ENCODE results near the gene SLC25A21.
"Not testable (repeated sequence)": the region's sequence is repeated elsewhere in the genome, so short reads cannot be mapped to it uniquely, and the experiment has no call there.

Gene SLC25A21

GRCh38 chr14:36718216-36718615 is 454.2 kb downstream of the SLC25A21 start:
- no peak for DNase-seq

DNA sequence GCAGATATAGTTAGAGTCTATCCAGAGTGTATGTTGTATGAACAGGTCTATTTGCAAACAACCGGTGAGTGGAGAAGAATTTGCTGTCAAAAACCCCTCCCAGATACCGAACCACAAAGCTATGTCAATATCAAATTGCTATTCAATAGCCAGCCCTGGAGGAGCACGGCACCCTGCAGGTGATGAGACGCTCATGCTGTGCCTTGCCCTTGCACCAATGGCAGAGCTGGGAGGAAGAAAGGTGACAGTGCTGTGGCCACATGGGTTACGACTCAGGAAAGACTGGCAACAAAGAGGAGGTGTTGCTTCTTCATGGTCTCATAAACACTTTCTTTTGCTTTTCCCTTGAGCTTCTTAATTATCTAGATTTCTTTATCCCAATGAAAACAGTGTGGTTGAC is 455.0 kb downstream of the SLC25A21 start:
- DNase-seq = no peak

DNA sequence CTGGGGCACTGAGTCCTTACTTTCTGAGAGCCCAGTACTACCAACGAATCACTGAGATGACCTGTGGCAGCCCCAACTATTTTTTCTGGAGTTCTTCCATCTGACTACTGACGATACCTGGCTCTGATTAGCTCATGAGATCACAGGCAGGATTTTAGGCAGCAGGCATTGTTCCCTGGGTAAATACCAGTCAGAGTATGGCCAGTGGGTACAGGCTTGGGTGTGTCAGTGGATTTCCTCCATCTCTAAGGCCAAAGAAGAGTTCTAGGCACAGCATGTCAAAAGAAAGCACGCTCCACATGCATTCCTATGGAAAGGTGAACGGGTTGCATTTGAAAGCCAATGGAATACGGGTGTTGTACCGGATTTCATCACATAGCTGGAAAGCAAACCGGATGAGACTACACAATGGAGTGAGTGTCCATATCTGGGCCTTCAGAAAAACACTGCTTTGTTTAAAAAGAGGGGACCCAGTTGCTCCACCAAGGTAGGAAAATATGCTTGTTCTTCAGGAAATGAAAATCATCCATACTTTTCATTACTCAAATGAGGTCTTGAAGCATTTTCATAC is 455.7 kb downstream of the SLC25A21 start:
- no peak for DNase-seq

- no peak for DNase-seq
Observed at GRCh38 chr14:36713960-36714703, 458.3 kb downstream of the SLC25A21 start.

GRCh38 chr14:36707570-36707969 is 464.8 kb downstream of the SLC25A21 start:
- DNase-seq = no peak

DNA sequence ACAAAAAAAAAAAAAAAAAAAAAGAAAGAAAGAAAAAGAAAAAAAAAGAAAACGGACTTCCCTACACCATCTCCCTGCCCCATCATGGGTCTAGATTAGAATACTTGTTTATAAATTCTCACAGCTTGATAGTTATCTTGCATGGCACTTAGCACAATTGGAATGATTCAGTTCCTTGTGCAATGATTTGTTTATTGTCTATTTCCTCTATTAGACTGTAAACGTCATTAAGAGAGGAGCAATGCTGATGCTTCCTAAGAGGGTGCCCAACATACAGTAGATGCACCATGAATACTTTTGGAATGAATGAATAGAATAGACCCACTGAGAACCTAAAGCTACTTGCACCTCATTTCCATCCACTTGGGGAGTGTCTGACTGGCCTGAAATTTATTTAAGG is 469.9 kb downstream of the SLC25A21 start:
- no peak for DNase-seq

DNA sequence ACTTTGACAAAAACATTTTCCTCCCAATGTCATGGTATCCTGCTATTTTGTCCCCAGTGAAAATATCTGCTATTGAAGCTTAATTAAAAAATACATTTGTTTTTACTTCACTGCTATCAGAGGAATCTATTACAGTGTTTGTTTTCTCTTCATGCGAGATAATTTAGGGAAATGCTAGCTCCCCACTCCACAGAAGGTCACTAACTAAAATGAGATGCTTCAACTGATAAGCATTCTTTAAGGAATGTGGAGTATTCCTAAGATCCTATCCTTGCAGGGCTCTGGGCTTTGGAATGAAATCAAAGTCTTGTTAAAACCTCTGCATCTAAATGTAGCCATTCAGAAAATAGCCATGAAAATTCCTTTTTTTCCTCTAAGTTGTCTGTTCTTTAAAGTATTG is 471.3 kb downstream of the SLC25A21 start:
- DNase-seq = no peak

GRCh38 chr14:36700651-36701050 is 471.8 kb downstream of the SLC25A21 start:
- no peak for DNase-seq

DNA sequence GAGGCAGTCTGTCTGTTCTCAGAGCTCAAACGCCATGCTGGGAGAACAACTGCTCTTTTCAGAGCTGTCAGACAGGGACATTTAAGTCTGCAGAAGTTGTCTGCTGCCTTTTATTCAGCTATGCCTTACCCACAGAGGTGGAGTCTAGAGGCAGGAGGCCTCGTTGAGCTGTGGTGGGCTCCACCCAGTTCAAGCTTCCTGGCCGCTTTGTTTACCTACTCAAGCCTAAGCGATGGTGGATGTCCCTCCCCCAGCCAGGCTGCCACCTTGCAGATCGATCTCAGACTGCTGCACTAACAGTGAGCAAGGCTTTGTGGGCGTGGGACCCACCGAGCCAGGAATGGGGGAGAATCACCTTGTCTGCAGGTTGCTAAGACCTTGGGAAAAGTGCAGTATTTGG is 473.0 kb downstream of the SLC25A21 start:
- not testable (repeated sequence) for DNase-seq

- no peak for DNase-seq
Observed at GRCh38 chr14:36690311-36691040, 481.9 kb downstream of the SLC25A21 start.

DNA sequence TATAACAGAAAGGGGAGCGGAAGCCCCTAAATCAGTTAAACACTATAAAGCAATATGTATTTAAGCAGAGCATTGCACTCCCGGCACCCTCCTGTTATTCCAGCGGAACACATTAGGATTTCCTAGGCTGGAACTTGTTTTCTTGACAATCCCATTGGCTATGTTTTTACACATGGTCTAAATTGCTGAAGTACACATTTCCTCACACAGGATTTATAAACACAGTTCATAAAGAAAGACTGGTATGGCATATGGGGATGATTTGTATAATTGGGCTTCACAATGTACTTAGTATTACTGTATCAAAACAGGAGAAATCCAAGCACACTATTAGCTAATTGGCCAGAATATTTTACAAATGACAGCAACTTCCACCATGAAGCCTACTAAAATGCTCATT is 487.5 kb downstream of the SLC25A21 start:
- DNase-seq = no peak

- DNase-seq = no peak
Observed at GRCh38 chr14:36683083-36683724, 489.2 kb downstream of the SLC25A21 start.

DNA sequence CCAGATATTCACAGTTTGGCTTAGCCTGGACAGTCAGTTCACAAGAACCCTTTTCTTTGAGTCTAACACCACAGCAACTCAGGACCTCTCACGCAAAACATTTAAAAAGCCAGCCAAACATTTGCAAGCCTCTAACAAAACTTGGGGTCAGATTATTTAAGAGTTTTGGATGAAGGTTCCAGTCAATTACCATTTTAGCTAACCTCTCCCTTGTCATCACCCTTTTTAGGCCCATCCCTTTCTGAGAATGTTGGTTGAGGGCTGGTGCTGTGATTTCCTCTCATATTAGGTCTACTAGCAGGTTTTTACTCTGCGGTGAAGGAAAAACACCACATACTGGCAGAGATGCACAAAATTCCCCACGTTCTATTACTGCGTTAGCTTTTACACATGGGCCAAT is 490.1 kb downstream of the SLC25A21 start:
- no peak for DNase-seq

GRCh38 chr14:36676236-36676635 is 496.2 kb downstream of the SLC25A21 start:
- no peak for DNase-seq

- DNase-seq = no peak
Observed at GRCh38 chr14:36675581-36675980, 496.8 kb downstream of the SLC25A21 start.

DNA sequence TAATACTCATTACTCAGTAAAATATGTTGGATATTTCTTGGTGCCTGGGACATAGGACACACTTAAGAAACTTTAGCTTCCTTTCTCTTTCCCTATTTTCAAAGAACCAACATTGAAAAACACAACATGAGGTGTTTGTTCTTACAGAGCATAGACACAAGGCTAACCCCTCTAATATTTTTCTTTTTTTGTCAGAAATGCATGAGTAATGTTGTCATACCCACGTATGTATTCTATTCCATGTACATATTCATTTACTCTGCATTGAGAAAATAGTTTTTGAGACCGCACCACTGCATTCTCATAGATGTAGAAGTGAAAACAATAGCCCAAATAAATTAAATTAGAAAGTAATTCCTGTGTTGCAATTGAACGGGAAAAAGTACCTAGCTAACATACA is 497.7 kb downstream of the SLC25A21 start:
- no peak for DNase-seq

GRCh38 chr14:36672095-36672494 is 500.3 kb downstream of the SLC25A21 start:
- no peak for DNase-seq

DNA sequence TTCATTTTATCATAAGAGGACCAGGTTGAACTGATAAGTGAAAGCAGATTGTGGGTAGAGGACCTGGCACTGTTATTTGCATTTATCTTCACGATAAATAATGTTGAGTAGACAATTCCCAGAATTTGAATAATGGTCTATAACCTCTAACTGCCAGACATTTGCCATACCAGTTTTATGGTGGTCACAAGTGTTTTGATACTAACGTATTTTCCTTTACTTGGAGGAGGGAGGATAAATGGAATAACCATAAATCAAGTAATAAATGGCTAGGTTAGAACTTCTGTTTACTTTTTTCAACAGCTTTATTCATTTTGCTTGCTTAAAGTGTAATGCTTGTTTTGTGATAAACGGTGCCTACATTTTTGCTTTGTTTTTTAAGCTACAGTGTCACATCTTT is 501.3 kb downstream of the SLC25A21 start:
- DNase-seq = no peak

DNA sequence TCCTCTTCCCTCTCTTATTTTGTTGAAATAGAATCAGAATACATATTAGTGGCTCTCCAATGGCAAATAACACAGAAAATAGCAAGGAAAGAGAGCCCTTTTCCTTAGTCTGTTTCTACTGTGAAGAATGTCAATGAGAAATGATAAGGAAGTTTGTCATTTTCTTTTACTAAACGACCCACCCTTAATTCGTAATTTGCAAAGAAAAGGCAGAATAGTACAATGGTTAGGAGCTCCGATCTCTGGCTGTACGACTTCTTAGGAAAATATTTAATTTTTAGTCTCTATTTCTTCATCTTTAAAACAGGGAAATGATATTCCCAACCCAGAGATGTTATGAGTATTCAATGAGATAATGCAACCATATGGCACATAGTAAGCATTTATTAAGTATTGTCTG is 504.7 kb downstream of the SLC25A21 start:
- DNase-seq = no peak

DNA sequence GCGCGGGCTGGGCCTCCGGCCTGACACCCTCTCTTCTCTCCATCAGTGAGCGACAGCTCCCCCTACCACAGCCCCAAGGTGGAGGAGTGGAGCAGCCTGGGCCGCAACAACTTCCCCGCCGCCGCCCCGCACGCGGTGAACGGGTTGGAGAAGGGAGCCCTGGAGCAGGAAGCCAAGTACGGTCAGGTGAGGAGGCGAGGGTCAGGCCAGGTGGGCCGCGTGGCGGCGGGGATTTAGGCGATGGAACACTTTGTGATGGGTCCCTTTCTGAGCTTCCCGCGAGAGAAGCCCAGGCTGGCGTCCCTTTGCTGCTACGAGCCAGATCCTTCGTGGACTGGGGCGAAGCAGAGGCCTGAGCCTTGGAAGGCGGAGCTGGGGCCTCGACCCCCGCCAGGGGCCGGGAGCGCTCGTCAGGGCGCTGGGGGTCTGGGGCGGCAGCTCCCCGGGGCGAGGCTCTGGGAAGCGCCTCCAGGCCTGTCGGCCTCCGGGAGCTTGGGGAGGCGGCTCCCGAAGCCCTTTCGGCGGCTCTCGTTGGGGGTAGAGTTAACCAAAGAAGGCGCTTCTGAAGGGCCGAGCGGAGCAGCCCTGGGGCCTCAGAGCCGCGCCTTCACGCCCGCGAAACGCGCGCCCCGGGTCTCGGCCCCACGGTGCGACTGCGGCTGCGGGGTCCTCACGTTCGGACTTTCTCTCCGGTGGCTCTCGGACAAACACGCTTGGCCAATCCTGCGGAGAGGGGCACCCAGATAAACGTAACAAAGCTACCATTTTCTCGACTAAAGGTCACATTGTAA is 505.8 kb downstream of the SLC25A21 start:
- no peak for DNase-seq

DNA sequence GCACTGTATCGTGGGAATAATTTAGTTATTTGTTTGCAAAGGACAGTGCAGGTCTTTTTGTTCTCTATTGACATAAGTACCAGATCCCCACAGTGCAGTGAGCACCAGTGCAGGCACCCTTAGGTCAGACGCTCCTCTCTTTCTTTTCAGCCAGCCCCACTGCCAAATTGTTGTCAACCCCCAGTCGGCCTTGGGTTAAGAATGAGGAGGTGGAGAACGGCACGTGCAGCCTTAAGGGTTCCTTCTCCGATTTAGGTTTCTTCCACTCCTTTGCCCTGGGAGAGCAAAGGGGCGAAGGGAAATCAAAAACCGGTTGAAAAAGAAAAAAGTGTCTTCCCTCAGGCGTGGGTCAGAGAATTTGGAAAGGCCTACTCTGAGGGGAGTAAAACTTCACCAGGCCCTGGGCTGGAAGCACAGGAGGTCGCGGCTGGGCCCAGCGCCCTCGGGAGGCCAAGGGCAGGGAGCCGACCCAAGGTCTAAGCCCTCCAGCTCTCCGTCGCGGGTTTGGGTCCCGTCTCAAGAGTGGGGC is 506.5 kb downstream of the SLC25A21 start:
- no peak for DNase-seq

Data from amygdala (tissue), 56 donors.